ENCODE results near the gene SERTAD4. TPM values are rescaled to one million over a fixed set of nuclear protein-coding genes. Genes with fewer than 3 reads are reported as not detected.
A peak's percentile ranks its signal among the peaks of the same experiment; 100 is the strongest.

SERTAD4 gene
- total RNA-seq, 6 experiments from 2014 or later = 2.3 to 5.2 (median 3.9) TPM

DNA sequence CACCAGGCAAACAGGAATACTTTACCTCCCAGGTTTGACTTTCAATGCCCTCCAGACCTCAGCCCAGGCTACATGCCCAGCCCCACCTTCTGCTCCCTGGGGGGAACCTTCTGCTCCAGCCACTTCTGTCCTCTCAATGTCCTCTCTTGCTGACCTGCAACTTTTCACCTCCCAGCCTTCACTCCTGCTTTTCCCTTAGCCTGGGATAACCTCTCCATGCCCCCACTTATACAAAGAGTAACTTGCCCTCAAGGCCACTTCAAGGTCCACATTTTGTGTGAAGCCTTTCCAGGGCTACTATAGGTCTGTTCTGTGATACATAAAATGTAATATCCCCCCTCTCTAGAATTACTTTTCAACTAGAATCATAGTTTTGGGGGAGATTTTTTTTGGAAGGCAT is 21.7 kb downstream of the SERTAD4 start:
- Mint-ChIP-seq H3K9me3 (no peaks in the 10 kb centered on the region), H3K36me3 (ENCODE audit: low read depth) (no peaks in the 10 kb centered on the region), H3K4me3 (no peak overlapping the region), H3K4me1 (ENCODE audit: low read depth) (peaks cover 19% of the 10 kb centered on the region), H3K27me3 (ENCODE audit: insufficient read depth) (peaks cover 14% of the 10 kb centered on the region), H3K27ac (no peak overlapping the region)
- TF ChIP-seq, protein P1, sequence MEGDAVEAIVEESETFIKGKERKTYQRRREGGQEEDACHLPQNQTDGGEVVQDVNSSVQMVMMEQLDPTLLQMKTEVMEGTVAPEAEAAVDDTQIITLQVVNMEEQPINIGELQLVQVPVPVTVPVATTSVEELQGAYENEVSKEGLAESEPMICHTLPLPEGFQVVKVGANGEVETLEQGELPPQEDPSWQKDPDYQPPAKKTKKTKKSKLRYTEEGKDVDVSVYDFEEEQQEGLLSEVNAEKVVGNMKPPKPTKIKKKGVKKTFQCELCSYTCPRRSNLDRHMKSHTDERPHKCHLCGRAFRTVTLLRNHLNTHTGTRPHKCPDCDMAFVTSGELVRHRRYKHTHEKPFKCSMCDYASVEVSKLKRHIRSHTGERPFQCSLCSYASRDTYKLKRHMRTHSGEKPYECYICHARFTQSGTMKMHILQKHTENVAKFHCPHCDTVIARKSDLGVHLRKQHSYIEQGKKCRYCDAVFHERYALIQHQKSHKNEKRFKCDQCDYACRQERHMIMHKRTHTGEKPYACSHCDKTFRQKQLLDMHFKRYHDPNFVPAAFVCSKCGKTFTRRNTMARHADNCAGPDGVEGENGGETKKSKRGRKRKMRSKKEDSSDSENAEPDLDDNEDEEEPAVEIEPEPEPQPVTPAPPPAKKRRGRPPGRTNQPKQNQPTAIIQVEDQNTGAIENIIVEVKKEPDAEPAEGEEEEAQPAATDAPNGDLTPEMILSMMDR (IDR thresholded peaks at IDR 0.05) = no peak
- DNase-seq = no peak

DNA sequence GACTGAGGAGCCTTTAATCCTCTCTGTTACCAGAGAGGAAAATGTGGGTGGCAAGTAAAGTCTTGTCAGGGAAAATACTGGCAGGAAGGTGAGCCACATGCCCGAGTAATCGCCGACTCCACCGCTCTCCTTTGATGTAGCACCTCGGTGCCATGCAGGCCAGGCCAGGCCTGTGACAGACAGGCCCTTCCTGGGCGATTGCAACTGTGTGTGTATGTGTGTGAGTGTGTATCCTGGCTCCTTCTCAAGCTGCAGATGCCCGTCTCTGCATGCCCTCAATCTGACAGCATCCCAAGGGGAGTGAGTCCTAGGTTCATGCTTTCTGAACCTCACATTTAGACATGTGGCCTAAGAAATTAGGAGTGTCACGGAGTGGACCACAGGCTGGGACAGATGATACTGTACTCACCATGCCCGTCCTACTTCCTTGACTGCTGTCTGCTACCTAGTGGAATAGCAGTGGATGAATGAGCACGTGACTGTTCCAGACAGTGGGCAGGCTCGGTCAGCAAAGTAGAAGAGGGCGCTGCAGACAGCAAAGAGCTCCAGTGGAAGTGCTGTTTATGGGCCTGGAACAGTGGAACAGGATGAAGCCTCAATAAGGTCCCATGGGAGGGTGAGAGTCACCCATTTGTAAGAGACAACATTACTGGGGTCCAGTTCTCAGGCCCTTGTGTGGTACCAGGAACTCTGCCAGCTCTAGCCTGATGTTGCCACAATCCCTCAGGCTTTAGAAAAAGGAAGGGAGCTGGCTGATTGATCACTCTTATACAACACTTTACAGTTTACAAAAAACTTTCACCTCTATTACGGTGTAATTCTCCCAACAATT is 25.3 kb downstream of the SERTAD4 start:
- Mint-ChIP-seq H3K27ac (no peak overlapping the region), H3K9me3 (no peaks in the 10 kb centered on the region), H3K4me1 (ENCODE audit: low read depth) (peaks cover 18% of the 10 kb centered on the region), H3K36me3 (ENCODE audit: low read depth) (no peaks in the 10 kb centered on the region), H3K4me3 (no peak overlapping the region), H3K27me3 (ENCODE audit: insufficient read depth) (peaks cover 8% of the 10 kb centered on the region)
- TF ChIP-seq, protein P1 (IDR thresholded peaks at IDR 0.05) = no peak
- DNase-seq = no peak

DNA sequence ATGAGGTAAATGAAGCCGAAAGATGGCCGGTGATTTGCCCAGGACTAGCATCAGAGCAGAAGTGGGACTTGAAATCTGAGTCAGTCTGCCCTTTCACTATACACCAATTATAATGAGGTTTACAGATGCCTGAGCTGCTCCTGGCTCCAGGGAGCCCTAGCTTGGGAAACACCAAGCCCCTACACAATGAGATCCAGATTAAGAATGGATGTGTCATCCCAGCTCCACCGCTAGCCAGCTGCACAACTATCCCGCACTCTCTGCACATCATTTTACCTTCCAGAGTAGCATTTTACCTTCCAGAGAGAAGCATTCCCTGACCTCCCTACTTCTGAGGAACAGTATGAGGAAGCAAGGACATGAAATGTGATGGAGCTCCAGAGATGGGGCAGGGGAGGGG is 27.0 kb downstream of the SERTAD4 start:
- Mint-ChIP-seq H3K4me1 (ENCODE audit: low read depth) (peaks cover 18% of the 10 kb centered on the region), H3K9me3 (no peaks in the 10 kb centered on the region), H3K27ac (peak overlapping the region; percentile 51; the same call in 1 of the 2 replicates), H3K27me3 (ENCODE audit: insufficient read depth) (peaks cover 5% of the 10 kb centered on the region), H3K4me3 (peak overlapping the region; percentile 47), H3K36me3 (ENCODE audit: low read depth) (no peaks in the 10 kb centered on the region)
- TF ChIP-seq, protein P1 (IDR thresholded peaks at IDR 0.05) = no peak
- peak; percentile 88 for DNase-seq

DNA sequence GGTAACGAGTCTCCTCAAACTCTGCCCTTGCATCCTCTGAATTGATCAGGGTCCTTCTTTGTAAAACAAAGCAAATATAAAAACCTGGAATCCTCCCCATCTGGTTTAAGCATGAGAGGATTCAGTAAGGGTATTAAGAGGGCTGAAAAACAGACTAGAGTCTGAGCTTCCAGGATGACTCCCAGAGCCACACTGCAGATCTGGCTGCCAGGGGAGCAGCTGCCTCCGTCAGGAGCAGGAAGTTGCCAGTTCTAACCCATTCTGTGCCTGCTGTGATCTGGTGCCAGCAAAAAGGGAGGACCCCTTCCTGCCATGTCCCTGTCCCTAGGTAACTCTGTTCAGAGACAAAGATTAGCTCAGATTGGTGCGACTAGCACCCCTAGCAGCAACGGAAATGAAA is 27.5 kb downstream of the SERTAD4 start:
- H3K36me3 Mint-ChIP-seq (ENCODE audit: low read depth) = no peaks in the 10 kb centered on the region
- H3K4me3 Mint-ChIP-seq = peak overlapping the region; percentile 47; the same call in 1 of the 2 replicates
- H3K27me3 Mint-ChIP-seq (ENCODE audit: insufficient read depth) = peaks cover 3% of the 10 kb centered on the region
- peaks cover 18% of the 10 kb centered on the region for H3K4me1 Mint-ChIP-seq (ENCODE audit: low read depth)
- H3K27ac Mint-ChIP-seq = peak overlapping the region; percentile 51; the same call in 1 of the 2 replicates
- no peaks in the 10 kb centered on the region for H3K9me3 Mint-ChIP-seq
- TF ChIP-seq, protein P1 (IDR thresholded peaks at IDR 0.05) = no peak
- DNase-seq = no peak

DNA sequence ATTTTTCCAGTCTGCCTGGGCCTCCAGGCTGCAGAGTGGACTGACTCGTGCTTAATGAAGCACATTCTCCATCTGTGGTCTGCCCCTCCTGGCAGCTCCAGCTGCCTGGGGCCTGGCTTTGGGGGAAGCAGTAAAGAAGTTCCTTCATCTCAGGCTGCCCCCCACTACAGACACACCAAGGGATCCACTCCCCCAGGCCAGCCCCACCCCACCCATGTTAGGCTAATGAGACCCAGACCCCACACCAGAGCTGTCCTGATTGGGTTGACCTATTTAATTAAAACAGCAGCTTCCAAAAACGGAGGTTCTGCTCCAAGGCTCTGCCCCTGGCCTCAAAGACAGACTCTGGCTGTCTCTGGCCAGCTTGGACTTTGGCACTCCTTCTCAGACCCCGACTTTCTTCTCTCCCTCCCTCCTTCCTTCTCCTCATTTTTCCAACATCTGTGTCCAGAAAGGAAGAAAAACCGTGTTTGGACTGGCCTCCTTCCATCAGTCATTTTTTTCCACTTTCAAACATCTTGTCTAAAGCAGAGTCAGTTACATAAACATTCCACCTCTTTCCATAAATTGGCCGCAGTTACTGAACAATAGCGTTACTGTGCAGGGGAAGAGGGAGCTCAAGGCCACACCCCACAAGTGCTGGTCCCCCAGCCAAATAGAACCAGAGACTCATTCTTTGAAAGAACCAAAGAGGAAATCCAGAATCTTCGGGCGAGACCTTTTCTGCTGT is 29.7 kb downstream of the SERTAD4 start:
- Mint-ChIP-seq H3K4me3 (no peak overlapping the region), H3K27me3 (ENCODE audit: insufficient read depth) (no peaks in the 10 kb centered on the region; the same call in 1 of the 2 replicates), H3K9me3 (no peaks in the 10 kb centered on the region), H3K27ac (no peak overlapping the region), H3K4me1 (ENCODE audit: low read depth) (peaks cover 18% of the 10 kb centered on the region), H3K36me3 (ENCODE audit: low read depth) (no peaks in the 10 kb centered on the region)
- TF ChIP-seq, protein P1 (IDR thresholded peaks at IDR 0.05) = no peak
- DNase-seq = peak; percentile 46
